ENCODE data around the gene MCM9.

MCM9 gene

GRCh38 chr6:118882314-118882905 is 52.5 kb downstream of the MCM9 start:
- H3K27ac ChIP-seq = no peak overlapping the region
- TF ChIP-seq, protein P1, sequence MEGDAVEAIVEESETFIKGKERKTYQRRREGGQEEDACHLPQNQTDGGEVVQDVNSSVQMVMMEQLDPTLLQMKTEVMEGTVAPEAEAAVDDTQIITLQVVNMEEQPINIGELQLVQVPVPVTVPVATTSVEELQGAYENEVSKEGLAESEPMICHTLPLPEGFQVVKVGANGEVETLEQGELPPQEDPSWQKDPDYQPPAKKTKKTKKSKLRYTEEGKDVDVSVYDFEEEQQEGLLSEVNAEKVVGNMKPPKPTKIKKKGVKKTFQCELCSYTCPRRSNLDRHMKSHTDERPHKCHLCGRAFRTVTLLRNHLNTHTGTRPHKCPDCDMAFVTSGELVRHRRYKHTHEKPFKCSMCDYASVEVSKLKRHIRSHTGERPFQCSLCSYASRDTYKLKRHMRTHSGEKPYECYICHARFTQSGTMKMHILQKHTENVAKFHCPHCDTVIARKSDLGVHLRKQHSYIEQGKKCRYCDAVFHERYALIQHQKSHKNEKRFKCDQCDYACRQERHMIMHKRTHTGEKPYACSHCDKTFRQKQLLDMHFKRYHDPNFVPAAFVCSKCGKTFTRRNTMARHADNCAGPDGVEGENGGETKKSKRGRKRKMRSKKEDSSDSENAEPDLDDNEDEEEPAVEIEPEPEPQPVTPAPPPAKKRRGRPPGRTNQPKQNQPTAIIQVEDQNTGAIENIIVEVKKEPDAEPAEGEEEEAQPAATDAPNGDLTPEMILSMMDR (IDR thresholded peaks at IDR 0.05; ENCODE audit: low read depth, low read length, missing control alignments) = no peak
- DNase-seq = no peak
- in situ Hi-C loops (cut with HindIII; ENCODE audit: low pct_ligation_motif_present, low sequenced_read_pairs) = no loop called here
- H3K27me3 ChIP-seq (replicated peaks) = no peaks in the 10 kb centered on the region
- no peak overlapping the region for H3K4me3 ChIP-seq (ENCODE audit: low read depth, low read length)
- no peaks in the 10 kb centered on the region for H3K36me3 ChIP-seq (replicated peaks)

- H3K4me3 ChIP-seq (ENCODE audit: low read depth, low read length) = no peak overlapping the region
- DNase-seq = no peak
- in situ Hi-C loops (cut with HindIII; ENCODE audit: low pct_ligation_motif_present, low sequenced_read_pairs) = no loop called here
- no peaks in the 10 kb centered on the region for H3K27me3 ChIP-seq (replicated peaks)
- no peaks in the 10 kb centered on the region for H3K36me3 ChIP-seq (replicated peaks)
- no peak overlapping the region for H3K27ac ChIP-seq
- TF ChIP-seq, protein P1 (IDR thresholded peaks at IDR 0.05; ENCODE audit: low read depth, low read length, missing control alignments) = no peak
Measured at GRCh38 chr6:118881440-118882313, 53.3 kb downstream of the MCM9 start.

- Histone ChIP-seq H3K27ac (peak overlapping the region; percentile 83), H3K4me3 (ENCODE audit: low read depth, low read length) (no peak overlapping the region), H3K36me3 (replicated peaks) (no peaks in the 10 kb centered on the region), H3K27me3 (replicated peaks) (no peaks in the 10 kb centered on the region)
- no peak for DNase-seq
- TF ChIP-seq, protein P1 (IDR thresholded peaks at IDR 0.05; ENCODE audit: low read depth, low read length, missing control alignments) = no peak
- in situ Hi-C loops (cut with HindIII; ENCODE audit: low pct_ligation_motif_present, low sequenced_read_pairs) = no loop called here
Measured at GRCh38 chr6:118877806-118878205, 57.2 kb downstream of the MCM9 start.

GRCh38 chr6:118876814-118877213 is 58.1 kb downstream of the MCM9 start:
- Histone ChIP-seq H3K27ac (peak overlapping the region; percentile 83), H3K4me3 (ENCODE audit: low read depth, low read length) (no peak overlapping the region), H3K36me3 (replicated peaks) (no peaks in the 10 kb centered on the region), H3K27me3 (replicated peaks) (no peaks in the 10 kb centered on the region)
- in situ Hi-C loops (cut with HindIII; ENCODE audit: low pct_ligation_motif_present, low sequenced_read_pairs) = no loop called here
- DNase-seq = peak; percentile 77
- TF ChIP-seq, protein P1 (IDR thresholded peaks at IDR 0.05; ENCODE audit: low read depth, low read length, missing control alignments) = no peak

DNA sequence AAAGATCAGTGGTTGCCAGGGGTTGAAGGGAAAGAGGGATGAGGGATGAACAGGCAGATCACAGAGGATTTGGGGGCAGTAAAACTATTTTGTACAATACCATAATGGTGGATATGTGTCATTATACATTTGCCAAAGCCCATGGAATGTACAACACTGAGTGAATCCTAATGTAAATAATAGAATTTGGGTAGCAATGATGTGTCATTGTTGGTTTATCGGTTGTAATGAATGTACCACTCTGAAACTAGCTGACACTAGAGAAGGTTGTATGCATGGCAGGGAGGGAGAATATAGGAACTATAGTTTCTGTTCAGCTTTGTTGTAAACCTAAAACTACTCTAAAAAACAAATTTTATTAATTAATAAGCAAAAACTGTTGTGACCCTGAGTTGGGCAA is 58.8 kb downstream of the MCM9 start:
- DNase-seq = no peak
- H3K4me3 ChIP-seq (ENCODE audit: low read depth, low read length) = no peak overlapping the region
- TF ChIP-seq, protein P1 (IDR thresholded peaks at IDR 0.05; ENCODE audit: low read depth, low read length, missing control alignments) = no peak
- peak overlapping the region; percentile 83 for H3K27ac ChIP-seq
- no peaks in the 10 kb centered on the region for H3K36me3 ChIP-seq (replicated peaks)
- in situ Hi-C loops (cut with HindIII; ENCODE audit: low pct_ligation_motif_present, low sequenced_read_pairs) = no loop called here
- H3K27me3 ChIP-seq (replicated peaks) = no peaks in the 10 kb centered on the region

Measured in brain microvascular endothelial cell (primary cell).